ENCODE results near the gene NUP188.
"Not testable (repeated sequence)": the region's sequence is repeated elsewhere in the genome, so short reads cannot be mapped to it uniquely, and the experiment has no call there.

NUP188 gene

GRCh38 chr9:129030191-129030590 is 82.7 kb downstream of the NUP188 start:
- DNase-seq (ENCODE audit: low read depth): no peak

- no peak for DNase-seq (ENCODE audit: low read depth)
These were observed 84.0 kb downstream of the NUP188 start for GRCh38 chr9:129031514-129031913.

- DNase-seq (ENCODE audit: low read depth): no peak
These were observed 85.2 kb downstream of the NUP188 start for GRCh38 chr9:129032541-129033159.

GRCh38 chr9:129033216-129033615 is 85.7 kb downstream of the NUP188 start:
- DNase-seq (ENCODE audit: low read depth): no peak

- DNase-seq (ENCODE audit: low read depth): not testable (repeated sequence)
These were observed 88.3 kb downstream of the NUP188 start for GRCh38 chr9:129035838-129036237.

GRCh38 chr9:129036241-129036922 is 88.9 kb downstream of the NUP188 start, which contains the start of gene MIGA2:
MIGA2 (plus strand) TSS chr9:129036626; CDS start chr9:129040595, 3,969 bp downstream.
- peak; percentile 99 for DNase-seq (ENCODE audit: low read depth)

- DNase-seq (ENCODE audit: low read depth): no peak
These were observed 89.6 kb downstream of the NUP188 start for GRCh38 chr9:129036923-129037766.

- no peak for DNase-seq (ENCODE audit: low read depth)
These were observed 90.2 kb downstream of the NUP188 start for GRCh38 chr9:129037767-129038098.

- DNase-seq (ENCODE audit: low read depth): no peak
These were observed 90.8 kb downstream of the NUP188 start for GRCh38 chr9:129038109-129038852.

- no peak for DNase-seq (ENCODE audit: low read depth)
These were observed 92.7 kb downstream of the NUP188 start for GRCh38 chr9:129040113-129040643.

- DNase-seq (ENCODE audit: low read depth): no peak
These were observed 94.5 kb downstream of the NUP188 start for GRCh38 chr9:129042016-129042415.

GRCh38 chr9:129052592-129052991 is 105.1 kb downstream of the NUP188 start:
- DNase-seq (ENCODE audit: low read depth): no peak

- no peak for DNase-seq (ENCODE audit: low read depth)
These were observed 105.5 kb downstream of the NUP188 start for GRCh38 chr9:129053020-129053419.

GRCh38 chr9:129054163-129054851 is 106.8 kb downstream of the NUP188 start:
- no peak for DNase-seq (ENCODE audit: low read depth)
